ENCODE measurements around the gene HMCN2. TPM values are rescaled to one million over a fixed set of nuclear protein-coding genes. Genes with fewer than 3 reads are reported as not detected.

The HMCN2 gene
- total and polyA plus RNA-seq, 8 donors, result 0.41 to 5.3 (median 0.76) TPM

DNA sequence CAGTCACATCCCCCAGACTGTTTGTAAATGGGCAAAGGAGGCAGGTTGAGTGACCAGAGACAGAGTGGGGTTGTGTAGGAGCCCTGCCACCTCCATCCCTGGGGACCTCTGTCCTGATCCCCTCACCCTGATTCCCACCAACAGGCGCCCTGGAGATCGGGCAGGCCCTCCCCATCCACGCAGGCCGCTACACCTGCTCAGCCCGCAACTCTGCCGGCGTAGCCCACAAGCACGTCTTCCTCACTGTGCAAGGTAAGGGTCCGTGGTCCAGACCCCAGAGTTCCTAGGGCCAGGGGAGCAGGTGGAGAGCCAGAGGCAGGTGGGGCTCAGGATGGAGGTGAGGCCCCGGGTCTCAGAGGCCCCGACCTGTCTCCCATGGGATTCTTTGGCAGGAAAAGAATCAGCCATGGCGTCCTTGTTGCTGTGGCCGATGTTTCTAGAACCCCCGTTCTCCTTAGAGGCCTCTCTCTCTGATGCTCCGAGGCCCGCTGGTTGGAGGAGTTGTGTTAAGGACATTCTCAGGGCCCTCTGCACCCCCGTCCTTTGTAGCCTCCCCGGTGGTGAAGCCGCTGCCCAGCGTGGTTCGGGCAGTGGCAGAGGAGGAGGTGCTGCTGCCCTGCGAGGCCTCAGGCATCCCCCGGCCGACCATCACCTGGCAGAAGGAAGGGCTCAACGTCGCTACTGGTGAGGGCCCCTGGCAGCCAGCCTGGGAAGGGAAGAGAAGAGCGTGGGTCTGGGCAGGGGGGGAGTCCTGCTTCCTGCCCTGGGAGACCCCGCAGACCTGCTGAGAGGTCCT, 137.3 kb downstream of the HMCN2 start:
- no peak for FAIRE-seq
- intact Hi-C loops (cut with DNase I), result no loop called here
- TF ChIP-seq, protein P1, sequence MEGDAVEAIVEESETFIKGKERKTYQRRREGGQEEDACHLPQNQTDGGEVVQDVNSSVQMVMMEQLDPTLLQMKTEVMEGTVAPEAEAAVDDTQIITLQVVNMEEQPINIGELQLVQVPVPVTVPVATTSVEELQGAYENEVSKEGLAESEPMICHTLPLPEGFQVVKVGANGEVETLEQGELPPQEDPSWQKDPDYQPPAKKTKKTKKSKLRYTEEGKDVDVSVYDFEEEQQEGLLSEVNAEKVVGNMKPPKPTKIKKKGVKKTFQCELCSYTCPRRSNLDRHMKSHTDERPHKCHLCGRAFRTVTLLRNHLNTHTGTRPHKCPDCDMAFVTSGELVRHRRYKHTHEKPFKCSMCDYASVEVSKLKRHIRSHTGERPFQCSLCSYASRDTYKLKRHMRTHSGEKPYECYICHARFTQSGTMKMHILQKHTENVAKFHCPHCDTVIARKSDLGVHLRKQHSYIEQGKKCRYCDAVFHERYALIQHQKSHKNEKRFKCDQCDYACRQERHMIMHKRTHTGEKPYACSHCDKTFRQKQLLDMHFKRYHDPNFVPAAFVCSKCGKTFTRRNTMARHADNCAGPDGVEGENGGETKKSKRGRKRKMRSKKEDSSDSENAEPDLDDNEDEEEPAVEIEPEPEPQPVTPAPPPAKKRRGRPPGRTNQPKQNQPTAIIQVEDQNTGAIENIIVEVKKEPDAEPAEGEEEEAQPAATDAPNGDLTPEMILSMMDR (IDR thresholded peaks at IDR 0.05), result no peak
- Histone ChIP-seq H3K4me1 (no peaks in the 10 kb centered on the region), H3K36me3 (no peaks in the 10 kb centered on the region), H3K9me3 (no peaks in the 10 kb centered on the region), H3K4me3 (no peak overlapping the region), H3K27me3 (no peaks in the 10 kb centered on the region), H3K27ac (no peak overlapping the region)
- 64 to 79% methylated on average over 28 of the region's 28 CpGs for WGBS, 2 donors
- no peak for ATAC-seq
- DNase-seq, result no peak

DNA sequence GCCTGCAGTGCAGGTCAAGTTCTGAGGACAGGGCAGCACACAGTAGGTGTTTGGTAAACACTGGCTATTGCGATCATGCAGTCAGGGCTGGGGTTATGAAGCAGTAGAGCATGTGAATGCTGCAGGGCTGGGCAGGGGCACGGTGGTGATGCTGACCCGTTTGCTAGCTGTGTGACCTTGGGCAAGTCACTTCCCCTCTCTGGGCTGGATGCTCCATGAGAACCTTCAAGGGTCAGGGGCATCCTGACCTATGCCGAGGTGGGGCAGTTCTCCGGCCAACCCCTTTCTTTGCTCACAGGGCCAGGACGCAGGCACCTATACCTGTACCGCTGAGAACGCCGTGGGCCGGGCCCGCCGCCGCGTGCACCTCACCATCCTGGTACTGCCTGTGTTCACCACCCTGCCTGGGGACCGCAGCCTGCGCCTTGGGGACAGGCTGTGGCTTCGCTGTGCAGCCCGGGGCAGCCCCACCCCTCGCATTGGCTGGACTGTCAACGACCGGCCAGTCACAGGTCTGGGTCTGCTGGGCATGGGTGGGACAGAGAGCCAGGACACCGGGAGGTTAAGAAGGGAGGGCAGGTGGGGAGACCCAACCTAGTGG, 140.2 kb downstream of the HMCN2 start:
- no peaks in the 10 kb centered on the region for H3K27me3 ChIP-seq
- intact Hi-C loops (cut with DNase I), result no loop called here
- no peaks in the 10 kb centered on the region for H3K36me3 ChIP-seq
- H3K4me3 ChIP-seq, result no peak overlapping the region
- TF ChIP-seq, protein P1 (IDR thresholded peaks at IDR 0.05), result no peak
- ATAC-seq, result no peak
- H3K9me3 ChIP-seq, result no peaks in the 10 kb centered on the region
- WGBS, 2 donors, result 89 to 92% methylated on average over 22 of the region's 22 CpGs
- DNase-seq, result peak in 1 of 6 donors; percentile 37
- H3K27ac ChIP-seq, result no peak overlapping the region
- no peaks in the 10 kb centered on the region for H3K4me1 ChIP-seq
- FAIRE-seq, result no peak

DNA sequence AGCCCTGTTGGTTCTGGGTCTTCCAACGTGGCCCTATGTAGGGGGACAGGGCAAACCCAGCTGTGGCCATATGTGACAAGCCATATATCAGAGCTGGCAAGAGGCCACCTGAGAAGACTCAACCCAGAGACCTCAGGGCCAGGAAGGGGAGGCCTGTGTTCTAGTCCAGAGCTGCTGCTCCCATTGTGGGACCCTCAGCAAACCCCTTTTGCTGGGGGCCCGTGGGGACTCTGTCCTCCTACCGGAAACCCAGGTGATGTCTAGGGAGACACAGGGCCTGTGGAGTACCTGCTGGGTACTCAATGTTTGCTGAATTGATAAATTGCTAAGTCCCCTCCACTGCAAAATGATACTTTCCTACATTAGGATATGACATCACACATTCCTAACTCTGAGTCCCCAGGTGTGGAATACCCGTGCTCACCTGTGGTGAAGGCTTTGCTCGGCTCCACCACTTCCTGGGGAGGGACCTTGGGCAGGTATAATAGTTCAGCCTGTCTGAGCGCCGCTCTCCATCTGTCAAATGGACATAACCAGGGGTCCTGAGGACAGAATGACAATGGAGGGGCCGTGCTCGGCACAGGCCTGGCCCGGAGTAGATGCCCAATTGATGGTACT, 140.8 kb downstream of the HMCN2 start:
- H3K36me3 ChIP-seq, result no peaks in the 10 kb centered on the region
- H3K27ac ChIP-seq, result no peak overlapping the region
- ATAC-seq (no peak), FAIRE-seq (no peak), DNase-seq (peak in 1 of 6 donors; percentile 14)
- no peaks in the 10 kb centered on the region for H3K4me1 ChIP-seq
- no peak overlapping the region for H3K4me3 ChIP-seq
- WGBS, 2 donors, result 81% methylated on average over 10 of the region's 10 CpGs
- no peaks in the 10 kb centered on the region for H3K9me3 ChIP-seq
- H3K27me3 ChIP-seq, result no peaks in the 10 kb centered on the region
- intact Hi-C loops (cut with DNase I), result no loop called here
- TF ChIP-seq, protein P1 (IDR thresholded peaks at IDR 0.05), result no peak

DNA sequence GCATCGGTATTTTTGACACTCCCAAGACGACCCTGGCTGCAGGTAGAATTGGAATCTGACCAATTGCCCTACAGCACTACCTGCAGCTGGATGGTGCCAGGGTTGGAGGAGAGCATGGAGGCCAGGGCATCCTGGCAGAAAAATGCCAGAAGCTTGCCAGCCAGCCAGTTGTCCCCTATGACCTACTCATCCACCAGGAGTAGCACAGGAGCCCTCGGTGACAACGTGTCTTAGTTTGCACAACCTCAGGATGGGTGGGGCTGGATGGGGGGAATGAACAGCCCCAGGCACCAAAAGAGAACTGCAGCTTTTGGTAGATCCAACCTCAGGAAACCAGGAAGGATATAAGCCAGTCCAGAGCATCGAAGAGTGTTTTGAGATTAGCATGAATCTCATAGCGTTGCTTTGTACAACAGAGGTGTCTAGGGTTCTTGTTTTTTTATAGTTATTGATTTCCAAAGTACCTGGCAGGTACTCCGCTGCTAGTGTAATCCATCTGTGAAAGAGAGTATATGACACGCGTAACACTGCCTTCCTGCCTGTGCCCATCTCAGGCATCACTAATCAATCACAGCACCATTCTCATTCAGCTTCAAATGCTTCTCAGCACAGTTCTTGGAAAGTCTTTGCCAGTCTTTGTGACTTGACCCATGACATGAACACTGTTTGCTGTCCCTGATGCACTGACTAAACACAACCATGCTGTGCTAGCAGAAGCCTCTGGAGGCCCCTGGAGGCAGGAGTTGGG, 142.5 kb downstream of the HMCN2 start:
- H3K9me3 ChIP-seq, result no peaks in the 10 kb centered on the region
- intact Hi-C loops (cut with DNase I), result no loop called here
- no peak for FAIRE-seq
- 70 to 81% methylated on average over 9 of the region's 9 CpGs for WGBS, 2 donors
- H3K36me3 ChIP-seq, result no peaks in the 10 kb centered on the region
- TF ChIP-seq, protein P1 (IDR thresholded peaks at IDR 0.05), result no peak
- H3K4me3 ChIP-seq, result no peak overlapping the region
- no peak overlapping the region for H3K27ac ChIP-seq
- no peak for ATAC-seq
- peak in 1 of 6 donors; percentile 8 for DNase-seq
- H3K27me3 ChIP-seq, result no peaks in the 10 kb centered on the region
- no peaks in the 10 kb centered on the region for H3K4me1 ChIP-seq
